PC-9 (cell line): ENCODE results near the gene VAT1L.

Experiments used
- CTCF ChIP-seq: fragments of 200-600 bp; sonication (generic); conservative IDR thresholded peaks from 2 replicates; pipeline ENCODE4 v1.6.1; 2017; ENCODE audit warnings: mixed run types, antibody characterized with exemption, mild to moderate bottlenecking, moderate library complexity
- EZH2 ChIP-seq: fragments of 200-600 bp; sonication (generic); IDR thresholded peaks from 2 replicates; pipeline ENCODE4 v1.8.0; 2017; ENCODE audit warnings: antibody characterized with exemption, low read depth

GRCh38 chr16:77888871-77889270 is 100.5 kb downstream of the VAT1L start:
- TF ChIP-seq CTCF, result no peak
- no peak for TF ChIP-seq EZH2
